GM20000 (cell line): ENCODE measurements around the gene AOPEP.

ENCODE experiments used
- DNase-seq: peaks from one replicate; pipeline ENCODE4 v3.0.0; 2012; ENCODE audit warnings: low spot score
- CTCF ChIP-seq: IDR thresholded peaks from 2 replicates; pipeline ENCODE4 v1.5.1; 2012; ENCODE audit warnings: mild to moderate bottlenecking, control low read depth; ENCODE audit errors: extremely low read depth, missing control alignments

Gene AOPEP

GRCh38 chr9:95024097-95024671, 297.7 kb downstream of the AOPEP start:
- no peak for DNase-seq
- TF ChIP-seq CTCF, result no peak

GRCh38 chr9:95025213-95026147, 299.0 kb downstream of the AOPEP start:
- no peak for DNase-seq
- no peak for TF ChIP-seq CTCF

- no peak for TF ChIP-seq CTCF
- DNase-seq, result no peak
These were observed 299.6 kb downstream of the AOPEP start for GRCh38 chr9:95026148-95026524.

- no peak for TF ChIP-seq CTCF
- DNase-seq, result no peak
These were observed 301.7 kb downstream of the AOPEP start for GRCh38 chr9:95027914-95028852.

- no peak for DNase-seq
- no peak for TF ChIP-seq CTCF
These were observed 302.3 kb downstream of the AOPEP start for GRCh38 chr9:95028853-95029219.

GRCh38 chr9:95029288-95029687, 302.8 kb downstream of the AOPEP start:
- DNase-seq, result no peak

More at GRCh38 chr9:95029288-95029687, 302.8 kb downstream of the AOPEP start:
- TF ChIP-seq CTCF, result no peak
